Spleen (tissue), 11 donors: ENCODE results near the gene BCKDK. TPM values are rescaled to one million over a fixed set of nuclear protein-coding genes. Genes with fewer than 3 reads are reported as not detected.
"Not testable (repeated sequence)": the region's sequence is repeated elsewhere in the genome, so short reads cannot be mapped to it uniquely, and the experiment has no call there.

Experiments used
- DNase-seq: peaks from one replicate; pipeline ENCODE4 v3.0.0-alpha.2; 2020
- H3K27ac ChIP-seq, 8 donors: fragments of 200-600 bp; sonication (generic) in 7 of 8; 1 replicate in 4 of 8; 2 replicates in 4 of 8; pipeline versions ENCODE4 v1.5.0 to v1.8.0; 2016 to 2021; ENCODE audit warnings: inconsistent platforms in 4 of 8, mild to moderate bottlenecking in 4 of 8, moderate library complexity in 1 of 8
- H3K27me3 ChIP-seq, 7 donors: fragments of 200-600 bp; sonication (generic) in 6 of 7; replicated peaks in 1 of 7; 1 replicate in 4 of 7; 2 replicates in 3 of 7; pipeline versions ENCODE4 v1.5.0 to v1.8.0; 2016 to 2021; ENCODE audit warnings: inconsistent platforms in 3 of 7, mild to moderate bottlenecking in 1 of 7
- H3K36me3 ChIP-seq, 6 donors: fragments of 200-600 bp; sonication (generic) in 5 of 6; 1 replicate in 4 of 6; 2 replicates in 2 of 6; pipeline versions ENCODE4 v1.5.0 to v1.8.0; 2016 to 2021; ENCODE audit warnings: inconsistent platforms in 2 of 6
- H3K4me1 ChIP-seq, 6 donors: fragments of 200-600 bp; sonication (generic) in 5 of 6; 1 replicate in 3 of 6; 2 replicates in 3 of 6; pipeline versions ENCODE4 v1.5.0 to v1.8.0; 2016 to 2021; ENCODE audit warnings: inconsistent platforms in 3 of 6
- H3K4me3 ChIP-seq, 8 donors: fragments of 200-600 bp; sonication (generic) in 7 of 8; 1 replicate in 4 of 8; 2 replicates in 4 of 8; pipeline versions ENCODE4 v1.5.0 to v1.8.0; 2016 to 2021; ENCODE audit warnings: inconsistent platforms in 4 of 8, mild to moderate bottlenecking in 4 of 8, moderate library complexity in 2 of 8
- H3K9me3 ChIP-seq, 8 donors: fragments of 200-600 bp; sonication (generic) in 7 of 8; 1 replicate in 4 of 8; 2 replicates in 4 of 8; pipeline versions ENCODE4 v1.5.0 to v1.8.0; 2016 to 2021; ENCODE audit warnings: inconsistent platforms in 4 of 8
- CTCF ChIP-seq, 11 experiments: fragments of 200-600 bp in 7 of 11; fragments of 450-650 bp in 4 of 11; sonication (generic) in 4 of 11; IDR thresholded peaks in 8 of 11; conservative IDR thresholded peaks in 3 of 11; 1 replicate in 7 of 11; 2 replicates in 4 of 11; pipeline versions ENCODE4 v1.4.0 to v1.8.0; 2016 to 2021; ENCODE audit warnings: antibody characterized with exemption in 11 of 11, inconsistent platforms in 4 of 11, mild to moderate bottlenecking in 1 of 11
- POLR2A ChIP-seq, 3 donors: fragments of 450-650 bp; IDR thresholded peaks; one replicate each; pipeline ENCODE4 v1.5.1; 2017; ENCODE audit warnings: antibody characterized with exemption in 3 of 3, mild to moderate bottlenecking in 1 of 3
- POLR2AphosphoS5 ChIP-seq, 3 donors: sonication (generic); formaldehyde crosslinking; IDR thresholded peaks; one replicate each; pipeline ENCODE4 v1.5.1; 2017; ENCODE audit warnings: antibody characterized with exemption in 3 of 3
- WGBS, 5 donors: extraction: QIAGEN DNeasy Blood & Tissue Kit in 3 of 5; methylation state at CpG; one replicate each; pipeline versions ENCODE4 v1.1.5 to v1.1.7; 2013 to 2018; 5-methylcytosine and 5-hydroxymethylcytosine counted together
- intact Hi-C: fragments of 100-400 bp; cut with DNase I; formaldehyde crosslinking; loops from one replicate; pipeline ENCODE4 v1.15.0; 2023; ENCODE audit warnings: low total_unique reads
- polyA plus RNA-seq, 3 donors: library from polyadenylated mRNA; stranded (reverse); fragments of 200-250 nt; gene quantifications; one replicate each; pipeline ENCODE4 v1.2.1, GENCODE V29; 2013
- total RNA-seq, 7 donors: library from RNA; depleted of rRNA in 3 of 7; stranded (reverse); fragments of >200 nt in 3 of 7; fragmentation: NEBNext Ultra II Directional in 4 of 7; extraction: Animal tissue kit (Norgen Biotek cat#: 25700) in 4 of 7; gene quantifications; one replicate each; pipeline versions ENCODE4 v1.1.0 to v1.2.1, GENCODE V29; 2016 to 2021
- donor health status: healthy with polysubstance abuse.
- donor health status: DM: no; HTN: no; CAD: no; lungs with moderate emphysema.
- donor health status: DM: no; HTN: no; CAD: no.
- donor health status: Bipolar disorder and iron deficiency.
- donor health status: healthy.
- donor health status: DM: no; HTN: no; CAD: no.
- donor health status: DM: yes; HTN: yes; CAD: no.

The BCKDK gene
- total and polyA plus RNA-seq, 10 donors = 15.0 to 55.7 (median 39.0) TPM

- H3K4me3 ChIP-seq = no peak overlapping the region
- intact Hi-C loops = no loop called here
- WGBS, 5 donors = 38 to 67% (median 52%) methylated on average over 14 to 18 of the region's 18 CpGs
- DNase-seq = no peak
- peaks cover 0 to 37% (median 28%) of the 10 kb centered on the region in 6 donors for H3K36me3 ChIP-seq
- H3K27ac ChIP-seq = peak overlapping the region in 2 of 8 donors; percentile 21 to 36
- H3K4me1 ChIP-seq = peaks cover 0 to 51% (median 16%) of the 10 kb centered on the region in 6 donors
- H3K9me3 ChIP-seq = no peaks in the 10 kb centered on the region
- no peaks in the 10 kb centered on the region for H3K27me3 ChIP-seq
- no peak for TF ChIP-seq CTCF (IDR thresholded peaks at IDR 0.05 in 8 of 11, conservative IDR thresholded peaks at IDR 0.05 in 3 of 11)
- peak in 1 of 3 donors; percentile 51 for TF ChIP-seq POLR2AphosphoS5 (IDR thresholded peaks at IDR 0.05)
These were observed 26.7 kb downstream of the BCKDK start for GRCh38 chr16:31134625-31135534.

GRCh38 chr16:31135535-31136286 is 27.5 kb downstream of the BCKDK start, which contains the start of gene PRSS8:
Gene PRSS8, minus strand, starts transcription at chr16:31135727. Its CDS starts 229 bp downstream, at chr16:31135498.
- no peaks in the 10 kb centered on the region for H3K27me3 ChIP-seq
- intact Hi-C loops = no loop called here
- peaks cover 0 to 48% (median 13%) of the 10 kb centered on the region in 6 donors for H3K4me1 ChIP-seq
- 75 to 89% (median 78%) methylated on average over 11 to 22 of the region's 22 CpGs for WGBS, 5 donors
- no peak for DNase-seq
- no peak for TF ChIP-seq POLR2A (IDR thresholded peaks at IDR 0.05)
- TF ChIP-seq CTCF (IDR thresholded peaks at IDR 0.05 in 8 of 11, conservative IDR thresholded peaks at IDR 0.05 in 3 of 11) = no peak
- TF ChIP-seq POLR2AphosphoS5 (IDR thresholded peaks at IDR 0.05) = no peak
- H3K36me3 ChIP-seq = peaks cover 0 to 28% (median 20%) of the 10 kb centered on the region in 6 donors
- H3K27ac ChIP-seq = peak within 1 kb of the TSS in 2 of 8 donors; percentile 21 to 36
- no peaks in the 10 kb centered on the region for H3K9me3 ChIP-seq
- no peak within 1 kb of the TSS for H3K4me3 ChIP-seq

- 87 to 94% (median 90%) methylated on average over 6 of the region's 6 CpGs for WGBS, 5 donors
- peaks cover 0 to 23% (median 15%) of the 10 kb centered on the region in 6 donors for H3K36me3 ChIP-seq
- H3K4me3 ChIP-seq = no peak overlapping the region
- H3K4me1 ChIP-seq = peaks cover 0 to 50% (median 15%) of the 10 kb centered on the region in 6 donors
- no peaks in the 10 kb centered on the region for H3K27me3 ChIP-seq
- intact Hi-C loops = no loop called here
- no peak for DNase-seq
- no peak overlapping the region for H3K27ac ChIP-seq
- no peaks in the 10 kb centered on the region for H3K9me3 ChIP-seq
- TF ChIP-seq CTCF (IDR thresholded peaks at IDR 0.05 in 8 of 11, conservative IDR thresholded peaks at IDR 0.05 in 3 of 11) = no peak
- no peak for TF ChIP-seq POLR2AphosphoS5 (IDR thresholded peaks at IDR 0.05)
These were observed 28.1 kb downstream of the BCKDK start for GRCh38 chr16:31136287-31136662.

- DNase-seq, intact Hi-C loops, H3K27ac ChIP-seq, H3K9me3 ChIP-seq, H3K27me3 ChIP-seq, H3K4me3 ChIP-seq: not testable (repeated sequence)
- peaks cover 5 to 57% (median 22%) of the 10 kb centered on the region in 6 donors for H3K4me1 ChIP-seq
- H3K36me3 ChIP-seq = peaks cover 0 to 16% (median 8%) of the 10 kb centered on the region in 6 donors
- WGBS, 5 donors = 86 to 94% (median 88%) methylated on average over 20 of the region's 20 CpGs
These were observed 28.8 kb downstream of the BCKDK start for GRCh38 chr16:31136822-31137499.
